HCT116 (cell line): ENCODE results near the gene ARHGEF17. TPM values are rescaled to one million over a fixed set of nuclear protein-coding genes. Genes with fewer than 3 reads are reported as not detected.

ENCODE experiments used
- ATAC-seq: fragments of 200-7000 bp; cut with Tn5 transposase; 2 replicates; pipeline ENCODE4 v1.9.1; 2020; ENCODE audit warnings: mild to moderate bottlenecking, moderate library complexity
- BruUV-seq: library from RNA; stranded (reverse); fragments of 400-500 nt; replicated peaks from 2 replicates; lab custom pipeline; 2021; lab: Mats Ljungman, UMichigan
- CTCF ChIA-PET: fragments of 300-600 bp; sonication (Branson Sonifier 250); formaldehyde crosslinking; loops from one replicate; lab custom pipeline; 2021; ENCODE audit warnings: antibody characterized with exemption; lab: Charles Lee
- POLR2A ChIA-PET: fragments of 300-600, 350-600 bp; sonication (Branson Sonifier 250); formaldehyde crosslinking; loops from one replicate; lab custom pipeline; 2021; ENCODE audit warnings: antibody characterized with exemption; lab: Charles Lee
- RAD21 ChIA-PET, 2 experiments: fragments of 300-600 bp; sonication (Branson Sonifier 250); formaldehyde crosslinking; loops; one replicate each; lab custom pipeline; 2023; ENCODE audit warnings: low total read pairs in 2 of 2; ENCODE audit not compliant: uncharacterized antibody in 2 of 2, unreplicated experiment in 2 of 2, low non-redundant PET in 1 of 2; lab: Charles Lee
- DNase-seq: peaks from one replicate; pipeline ENCODE4 v3.0.0-alpha.2; 2010; ENCODE audit warnings: low read depth, low spot score
- H2AFZ ChIP-seq: fragments of 200-600 bp; shearing (Covaris generic), sonication (generic); 2 replicates; pipeline ENCODE4 v1.6.1; 2017; ENCODE audit warnings: low read depth, mixed run types, mixed read lengths, antibody characterized with exemption, low read length; ENCODE audit not compliant: poor library complexity, severe bottlenecking
- H3K27ac ChIP-seq: 2 replicates; pipeline ENCODE4 v1.5.1; 2012; ENCODE audit warnings: low read depth, low read length
- H3K27me3 ChIP-seq: fragments of 200-600 bp; sonication (generic); 2 replicates; pipeline ENCODE4 v1.6.1; 2016; ENCODE audit warnings: mixed run types, low read length, mixed read lengths; ENCODE audit not compliant: insufficient read depth
- H3K36me3 ChIP-seq, 2 experiments: fragments of 200-500 bp in 1 of 2; fragments of 200-600 bp in 1 of 2; sonication (Bioruptor generic) in 1 of 2; sonication (generic) in 1 of 2; 2 replicates each; pipeline versions ENCODE4 v1.5.1 to v1.6.1; 2014 to 2016; ENCODE audit warnings: low read length in 2 of 2, inconsistent platforms in 1 of 2, mixed read lengths in 1 of 2, mixed run types in 1 of 2; ENCODE audit not compliant: insufficient read depth in 2 of 2, control insufficient read depth in 1 of 2
- H3K4me1 ChIP-seq, 2 experiments: fragments of 200-600 bp in 1 of 2; sonication (generic) in 1 of 2; 2 replicates each; pipeline versions ENCODE4 v1.5.1 to v1.6.1; 2012 to 2017; ENCODE audit warnings: low read length in 2 of 2, inconsistent platforms in 1 of 2, mild to moderate bottlenecking in 1 of 2, mixed read lengths in 1 of 2, mixed run types in 1 of 2, moderate library complexity in 1 of 2; ENCODE audit not compliant: insufficient read depth in 2 of 2, control insufficient read depth in 1 of 2
- H3K4me2 ChIP-seq: fragments of 200-600 bp; sonication (generic); 2 replicates; pipeline ENCODE4 v1.6.1; 2017; ENCODE audit warnings: mixed run types, low read length, mixed read lengths
- H3K4me3 ChIP-seq, 2 experiments: fragments of 200-600 bp in 1 of 2; sonication (generic) in 1 of 2; replicated peaks in 1 of 2; 2 replicates each; pipeline ENCODE4 v1.5.1; 2011 to 2016; ENCODE audit warnings: low read length in 2 of 2, control low read depth in 1 of 2, low read depth in 1 of 2, mild to moderate bottlenecking in 1 of 2, mixed read lengths in 1 of 2, mixed run types in 1 of 2
- H3K79me2 ChIP-seq: fragments of 200-600 bp; sonication (generic); 2 replicates; pipeline ENCODE4 v1.6.1; 2017; ENCODE audit warnings: mild to moderate bottlenecking, mixed run types, low read length, moderate library complexity, mixed read lengths; ENCODE audit not compliant: insufficient read depth
- H3K9ac ChIP-seq: fragments of 200-600 bp; sonication (generic); 2 replicates; pipeline ENCODE4 v1.6.1; 2016; ENCODE audit warnings: low read length, mixed read lengths
- H3K9me2 ChIP-seq: fragments of 200-600 bp; sonication (generic), shearing (Covaris generic); 2 replicates; pipeline ENCODE4 v1.6.1; 2017; ENCODE audit warnings: mixed run types, mild to moderate bottlenecking, moderate library complexity; ENCODE audit not compliant: insufficient read depth
- H3K9me3 ChIP-seq, 2 experiments: fragments of 200-500 bp in 1 of 2; fragments of 200-600 bp in 1 of 2; sonication (Bioruptor generic) in 1 of 2; sonication (generic) in 1 of 2; 2 replicates each; pipeline ENCODE4 v1.6.1; 2014 to 2017; ENCODE audit warnings: low read length in 2 of 2, mixed read lengths in 2 of 2, inconsistent platforms in 1 of 2, low read depth in 1 of 2, mild to moderate bottlenecking in 1 of 2, mixed run types in 1 of 2, moderate library complexity in 1 of 2; ENCODE audit not compliant: control insufficient read depth in 1 of 2, insufficient read depth in 1 of 2
- H4K20me1 ChIP-seq: fragments of 200-600 bp; sonication (generic), shearing (Covaris generic); 2 replicates; pipeline ENCODE4 v1.6.1; 2017; ENCODE audit warnings: mixed run types, mild to moderate bottlenecking, moderate library complexity; ENCODE audit not compliant: insufficient read depth
- CBX3 ChIP-seq: IDR thresholded peaks from 2 replicates; pipeline ENCODE4 v1.6.1; 2012; ENCODE audit warnings: low read depth
- EGR1 ChIP-seq: IDR thresholded peaks from 2 replicates; pipeline ENCODE4 v1.6.1; 2012; ENCODE audit warnings: low read depth
- EZH2 ChIP-seq: fragments of 200-600 bp; sonication (generic); IDR thresholded peaks from 2 replicates; pipeline ENCODE4 v1.6.1; 2017; ENCODE audit warnings: antibody characterized with exemption, mixed run types
- FOSL1 ChIP-seq: IDR thresholded peaks from 2 replicates; pipeline ENCODE4 v1.6.1; 2012; ENCODE audit warnings: low read depth
- JUND ChIP-seq: IDR thresholded peaks from 2 replicates; pipeline ENCODE4 v1.6.1; 2012
- POLR2A ChIP-seq: IDR thresholded peaks from 2 replicates; pipeline ENCODE4 v1.7.0; 2011; ENCODE audit warnings: borderline replicate concordance; ENCODE audit not compliant: insufficient read depth, insufficient read length; ENCODE audit errors: extremely low read depth
- RAD21 ChIP-seq: IDR thresholded peaks from 2 replicates; pipeline ENCODE4 v1.6.1; 2012; ENCODE audit warnings: low read depth, mild to moderate bottlenecking
- SIN3A ChIP-seq: IDR thresholded peaks from 2 replicates; pipeline ENCODE4 v1.6.1; 2012; ENCODE audit warnings: low read depth
- SP1 ChIP-seq: IDR thresholded peaks from 2 replicates; pipeline ENCODE4 v1.6.1; 2012; ENCODE audit warnings: low read depth
- SRF ChIP-seq: IDR thresholded peaks from 2 replicates; pipeline ENCODE4 v1.6.1; 2012; ENCODE audit warnings: low read depth
- ZFX ChIP-seq: fragments of 450-650 bp; IDR thresholded peaks from 2 replicates; pipeline ENCODE4 v1.6.1; 2017
- intact Hi-C: fragments of 100-400 bp; cut with micrococcal nuclease; formaldehyde crosslinking; loops from 2 replicates; pipeline ENCODE4 v1.10.0; 2022
- total RNA-seq: library from RNA; stranded (reverse); gene quantifications from one replicate; pipeline ENCODE4 v1.2.1, GENCODE V29; 2021; ENCODE audit not compliant: unreplicated experiment
- TF ChIP-seq, protein P1 (sequence below), 3 experiments: fragments of 200-600 bp in 1 of 3; sonication (generic) in 1 of 3; IDR thresholded peaks in 2 of 3; conservative IDR thresholded peaks in 1 of 3; 2 replicates each; pipeline ENCODE4 v1.5.1; 2012 to 2017; ENCODE audit warnings: low read depth in 2 of 3, low read length in 2 of 3, antibody characterized with exemption in 1 of 3, borderline replicate concordance in 1 of 3, control low read depth in 1 of 3, mild to moderate bottlenecking in 1 of 3, mixed read lengths in 1 of 3, mixed run types in 1 of 3, moderate library complexity in 1 of 3; ENCODE audit not compliant: insufficient read depth in 1 of 3
- TF ChIP-seq, protein P2 (sequence below): IDR thresholded peaks from 2 replicates; pipeline ENCODE4 v1.6.1; 2012; ENCODE audit warnings: low read depth

ARHGEF17 gene
- total RNA-seq, 1 experiment from 2014 or later = 18.2 TPM

DNA sequence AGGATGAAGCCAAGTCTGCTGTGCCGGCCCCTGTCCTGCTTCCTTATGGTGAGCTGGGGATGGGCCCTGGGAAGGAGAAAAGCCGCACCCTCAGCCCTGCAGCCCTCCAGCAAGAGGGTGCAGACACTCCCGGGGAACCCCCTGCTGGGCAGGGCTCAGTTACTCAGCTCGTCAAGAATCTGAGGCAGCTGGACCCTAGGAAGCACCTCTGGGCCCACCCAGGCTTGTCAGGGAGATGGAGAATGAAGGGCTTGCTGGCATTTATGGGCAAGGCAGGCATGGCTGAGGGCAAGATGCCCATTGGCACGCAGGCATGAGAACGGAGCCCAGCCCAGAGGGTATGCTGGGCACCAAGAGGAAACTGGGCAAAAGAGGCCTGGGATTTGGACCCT is 81.1 kb downstream of the ARHGEF17 start:
- BruUV-seq = no TSS peak
- H3K4me2 ChIP-seq = no peak overlapping the region
- ATAC-seq = no peak

More for the DNA sequence above, 81.1 kb downstream of the ARHGEF17 start:
- Histone ChIP-seq H2AFZ (no peak overlapping the region), H3K27ac (no peak overlapping the region; the same call in 1 of the 2 replicates), H3K4me3 (no peak overlapping the region), H3K36me3 (peaks cover 0 to 4% of the 10 kb centered on the region in 2 experiments; a peak in 2 of 4 replicates), H3K79me2 (peaks cover 64% of the 10 kb centered on the region), H4K20me1 (no peaks in the 10 kb centered on the region), H3K9ac (no peak overlapping the region), H3K9me3 (no peaks in the 10 kb centered on the region), H3K27me3 (no peaks in the 10 kb centered on the region), H3K4me1 (peaks cover 0 to 24% of the 10 kb centered on the region in 2 experiments; a peak in 2 of 4 replicates), H3K9me2 (no peaks in the 10 kb centered on the region)
- TF ChIP-seq CBX3 = no peak
- TF ChIP-seq EZH2 = no peak
- TF ChIP-seq, protein P1, sequence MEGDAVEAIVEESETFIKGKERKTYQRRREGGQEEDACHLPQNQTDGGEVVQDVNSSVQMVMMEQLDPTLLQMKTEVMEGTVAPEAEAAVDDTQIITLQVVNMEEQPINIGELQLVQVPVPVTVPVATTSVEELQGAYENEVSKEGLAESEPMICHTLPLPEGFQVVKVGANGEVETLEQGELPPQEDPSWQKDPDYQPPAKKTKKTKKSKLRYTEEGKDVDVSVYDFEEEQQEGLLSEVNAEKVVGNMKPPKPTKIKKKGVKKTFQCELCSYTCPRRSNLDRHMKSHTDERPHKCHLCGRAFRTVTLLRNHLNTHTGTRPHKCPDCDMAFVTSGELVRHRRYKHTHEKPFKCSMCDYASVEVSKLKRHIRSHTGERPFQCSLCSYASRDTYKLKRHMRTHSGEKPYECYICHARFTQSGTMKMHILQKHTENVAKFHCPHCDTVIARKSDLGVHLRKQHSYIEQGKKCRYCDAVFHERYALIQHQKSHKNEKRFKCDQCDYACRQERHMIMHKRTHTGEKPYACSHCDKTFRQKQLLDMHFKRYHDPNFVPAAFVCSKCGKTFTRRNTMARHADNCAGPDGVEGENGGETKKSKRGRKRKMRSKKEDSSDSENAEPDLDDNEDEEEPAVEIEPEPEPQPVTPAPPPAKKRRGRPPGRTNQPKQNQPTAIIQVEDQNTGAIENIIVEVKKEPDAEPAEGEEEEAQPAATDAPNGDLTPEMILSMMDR (IDR thresholded peaks at IDR 0.05 in 2 of 3, conservative IDR thresholded peaks at IDR 0.05 in 1 of 3; ENCODE audit: borderline replicate concordance in 1 of 3, insufficient read depth in 1 of 3, low read depth in 2 of 3, low read length in 2 of 3) = no peak
- TF ChIP-seq SIN3A = no peak
- TF ChIP-seq EGR1 = no peak
- TF ChIP-seq POLR2A = no peak
- TF ChIP-seq SRF = no peak
- TF ChIP-seq JUND = no peak
- no peak for TF ChIP-seq RAD21
- no peak for TF ChIP-seq FOSL1
- no peak for TF ChIP-seq SP1
- TF ChIP-seq, protein P2, sequence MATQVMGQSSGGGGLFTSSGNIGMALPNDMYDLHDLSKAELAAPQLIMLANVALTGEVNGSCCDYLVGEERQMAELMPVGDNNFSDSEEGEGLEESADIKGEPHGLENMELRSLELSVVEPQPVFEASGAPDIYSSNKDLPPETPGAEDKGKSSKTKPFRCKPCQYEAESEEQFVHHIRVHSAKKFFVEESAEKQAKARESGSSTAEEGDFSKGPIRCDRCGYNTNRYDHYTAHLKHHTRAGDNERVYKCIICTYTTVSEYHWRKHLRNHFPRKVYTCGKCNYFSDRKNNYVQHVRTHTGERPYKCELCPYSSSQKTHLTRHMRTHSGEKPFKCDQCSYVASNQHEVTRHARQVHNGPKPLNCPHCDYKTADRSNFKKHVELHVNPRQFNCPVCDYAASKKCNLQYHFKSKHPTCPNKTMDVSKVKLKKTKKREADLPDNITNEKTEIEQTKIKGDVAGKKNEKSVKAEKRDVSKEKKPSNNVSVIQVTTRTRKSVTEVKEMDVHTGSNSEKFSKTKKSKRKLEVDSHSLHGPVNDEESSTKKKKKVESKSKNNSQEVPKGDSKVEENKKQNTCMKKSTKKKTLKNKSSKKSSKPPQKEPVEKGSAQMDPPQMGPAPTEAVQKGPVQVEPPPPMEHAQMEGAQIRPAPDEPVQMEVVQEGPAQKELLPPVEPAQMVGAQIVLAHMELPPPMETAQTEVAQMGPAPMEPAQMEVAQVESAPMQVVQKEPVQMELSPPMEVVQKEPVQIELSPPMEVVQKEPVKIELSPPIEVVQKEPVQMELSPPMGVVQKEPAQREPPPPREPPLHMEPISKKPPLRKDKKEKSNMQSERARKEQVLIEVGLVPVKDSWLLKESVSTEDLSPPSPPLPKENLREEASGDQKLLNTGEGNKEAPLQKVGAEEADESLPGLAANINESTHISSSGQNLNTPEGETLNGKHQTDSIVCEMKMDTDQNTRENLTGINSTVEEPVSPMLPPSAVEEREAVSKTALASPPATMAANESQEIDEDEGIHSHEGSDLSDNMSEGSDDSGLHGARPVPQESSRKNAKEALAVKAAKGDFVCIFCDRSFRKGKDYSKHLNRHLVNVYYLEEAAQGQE = no peak
- TF ChIP-seq ZFX = no peak
- no peak for DNase-seq
- ChIA-PET POLR2A (no interaction called here), CTCF (no interaction called here), RAD21 (no interaction called here)
- intact Hi-C loops = no loop called here
